Inflammatory macrophage treated with lipopolysaccharide for 4 hours (primary cell): Measurements from ENCODE around the gene INPP1.

ENCODE experiments used
- DNase-seq: peaks from one replicate; pipeline ENCODE4 v3.0.0-alpha.2; 2020

Gene INPP1

GRCh38 chr2:190412966-190413365, 69.6 kb downstream of the INPP1 start:
- no peak for DNase-seq

GRCh38 chr2:190413421-190413820, 70.0 kb downstream of the INPP1 start:
- peak; percentile 55 for DNase-seq

GRCh38 chr2:190415251-190415650, 71.9 kb downstream of the INPP1 start:
- DNase-seq, result no peak

- peak; percentile 24 for DNase-seq
These were observed 72.7 kb downstream of the INPP1 start for GRCh38 chr2:190415794-190416775.

- no peak for DNase-seq
These were observed 73.9 kb downstream of the INPP1 start for GRCh38 chr2:190417045-190417842.

GRCh38 chr2:190418727-190419126, 75.3 kb downstream of the INPP1 start:
- DNase-seq, result peak; percentile 53

DNA sequence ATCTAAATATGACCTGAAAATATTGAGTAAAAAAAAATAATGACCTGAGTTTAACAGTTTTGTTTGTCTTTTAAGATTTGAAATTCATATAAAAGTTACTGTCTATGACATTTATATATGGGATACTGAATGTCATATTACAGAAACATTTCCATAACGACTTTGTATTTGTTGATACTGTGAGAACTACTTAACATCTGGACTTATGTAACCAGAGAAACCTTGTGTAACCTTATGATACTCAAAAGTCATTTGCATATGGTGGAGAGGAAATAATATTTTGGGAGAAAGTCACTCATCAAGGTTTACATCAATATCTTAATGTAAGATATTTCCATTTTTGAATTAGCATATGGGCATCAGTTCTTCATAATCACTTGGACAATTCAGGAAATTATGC, 77.4 kb downstream of the INPP1 start:
- peak; percentile 53 for DNase-seq
